IPS DF 19.7 (cell line): ENCODE results near the gene ASTN1.

ENCODE experiments used
- DNase-seq: peaks from one replicate; pipeline ENCODE4 v3.0.0-alpha.2; 2013; ENCODE audit warnings: low read depth, low spot score

Gene ASTN1

GRCh38 chr1:177043597-177043996 is 120.9 kb downstream of the ASTN1 start:
- DNase-seq: no peak

DNA sequence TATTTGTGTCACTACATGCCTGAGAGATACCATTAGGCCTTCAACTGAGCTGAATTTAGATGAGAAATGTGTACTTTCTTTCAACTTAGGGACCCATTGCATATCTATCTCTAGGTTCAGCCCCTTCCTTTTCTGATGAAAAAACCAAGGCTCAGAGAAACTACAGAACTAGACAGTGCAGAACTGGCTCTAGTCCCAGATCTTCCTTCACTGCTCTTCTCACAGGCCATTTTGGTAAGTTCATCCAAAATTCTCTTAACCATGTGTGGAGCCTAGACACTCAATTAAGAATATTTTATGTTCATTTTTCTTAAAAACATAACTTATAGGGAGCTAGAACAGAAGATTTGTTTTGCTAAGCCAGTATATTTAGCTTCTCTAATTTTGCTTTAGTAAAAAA is 128.9 kb downstream of the ASTN1 start:
- no peak for DNase-seq

DNA sequence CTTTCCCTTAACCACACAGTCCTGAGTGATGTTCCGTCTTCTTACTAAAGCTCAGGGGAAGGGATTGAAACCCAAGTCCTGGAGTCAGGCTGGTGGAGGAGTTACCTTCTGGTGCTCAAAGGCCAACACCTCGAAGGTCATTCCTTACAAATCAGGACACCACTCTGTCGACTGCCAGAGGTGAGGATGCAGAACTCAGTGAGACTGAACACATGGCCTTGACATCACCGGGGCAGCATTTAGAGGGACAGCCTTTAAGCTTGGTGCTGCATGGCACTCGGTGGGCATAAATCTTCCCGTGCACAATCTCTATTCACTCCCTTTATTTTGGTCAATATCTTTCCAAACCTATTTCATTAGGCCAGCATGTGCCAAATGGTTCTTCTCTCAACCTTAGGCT is 130.9 kb downstream of the ASTN1 start:
- DNase-seq: no peak

- no peak for DNase-seq
Observed at GRCh38 chr1:177032434-177032833, 132.1 kb downstream of the ASTN1 start.

DNA sequence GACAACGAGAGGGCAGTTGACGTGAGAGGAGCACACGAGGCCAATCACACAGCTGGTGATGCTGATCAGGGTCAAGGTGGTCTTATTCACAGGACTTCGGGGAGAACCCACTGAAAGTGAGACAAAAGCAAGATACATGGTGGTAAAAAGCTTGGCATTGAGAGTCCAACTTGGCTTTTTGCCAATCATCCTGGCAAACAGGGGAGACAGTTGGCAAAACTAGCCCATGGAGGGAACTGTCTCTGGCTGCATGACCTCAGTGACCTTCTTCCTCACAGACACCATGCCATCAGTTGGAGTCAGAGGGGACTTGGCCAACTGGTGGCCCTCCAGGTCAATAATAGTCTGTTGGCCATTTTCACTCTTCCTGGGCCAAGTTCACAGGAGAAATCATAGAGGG is 139.9 kb downstream of the ASTN1 start:
- no peak for DNase-seq

- no peak for DNase-seq
Observed at GRCh38 chr1:177023726-177024125, 140.8 kb downstream of the ASTN1 start.

GRCh38 chr1:177023249-177023648 is 141.3 kb downstream of the ASTN1 start:
- no peak for DNase-seq

- DNase-seq: no peak
Observed at GRCh38 chr1:177021687-177022086, 142.8 kb downstream of the ASTN1 start.

DNA sequence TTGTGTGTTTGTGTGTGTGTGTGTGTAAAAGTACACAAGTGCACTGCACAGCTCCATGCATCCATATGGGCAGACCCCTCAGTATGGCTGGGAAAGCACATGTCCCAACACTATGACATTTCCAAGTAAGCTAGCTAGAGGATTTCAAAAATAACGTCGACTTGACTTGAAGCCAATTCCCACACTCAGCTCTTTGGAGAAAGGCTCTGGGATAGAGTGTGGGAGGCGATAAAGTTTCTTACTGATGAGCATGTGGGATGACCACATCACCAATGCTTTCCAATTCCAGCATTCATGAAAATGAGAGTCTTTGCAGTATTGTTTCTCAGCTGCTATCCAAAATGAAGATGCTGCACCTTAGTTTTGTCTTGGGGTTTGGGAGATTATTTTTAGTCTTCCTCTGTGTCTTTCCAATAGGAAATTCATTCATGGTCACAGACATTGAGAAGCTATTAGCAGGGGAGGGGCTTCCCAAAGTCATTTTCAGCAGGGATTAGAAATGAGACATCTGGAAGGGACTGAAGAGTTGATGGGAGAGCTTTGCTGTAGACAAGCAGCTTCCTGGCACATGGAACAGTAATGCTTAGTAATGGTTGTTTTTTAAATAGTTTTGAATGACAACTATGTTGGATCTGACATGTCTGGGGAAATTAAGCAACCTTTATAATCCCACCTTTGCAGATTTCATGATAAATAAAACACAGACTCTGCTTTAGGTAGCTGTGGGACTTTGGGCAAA is 143.5 kb downstream of the ASTN1 start:
- DNase-seq: no peak

DNA sequence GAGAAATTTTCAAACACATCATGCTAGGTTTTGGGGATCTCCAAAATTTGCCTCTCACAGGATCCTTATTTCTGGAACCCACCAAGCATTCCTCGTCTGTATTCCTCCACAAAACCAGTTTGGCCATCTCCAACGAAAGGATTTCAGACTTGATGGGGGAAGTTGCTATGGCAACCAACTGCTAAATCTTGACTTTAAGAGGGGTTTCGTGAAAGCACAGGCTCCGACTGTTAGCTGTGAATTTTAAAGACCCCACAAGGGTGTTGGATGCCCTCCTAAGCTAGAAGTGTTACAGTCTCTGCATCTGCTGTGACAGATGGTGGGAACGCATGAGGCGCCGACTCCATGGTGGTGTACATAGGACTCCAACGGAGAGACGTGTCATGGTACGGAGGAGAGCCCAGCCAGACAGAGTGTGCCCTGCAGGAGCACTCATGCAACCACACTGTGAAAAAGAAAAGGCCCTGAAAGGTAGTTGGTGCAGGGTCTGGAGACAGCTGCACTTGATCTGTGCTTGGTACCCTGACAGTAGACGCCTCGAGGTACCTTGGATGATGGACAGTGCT is 147.1 kb downstream of the ASTN1 start:
- no peak for DNase-seq

DNA sequence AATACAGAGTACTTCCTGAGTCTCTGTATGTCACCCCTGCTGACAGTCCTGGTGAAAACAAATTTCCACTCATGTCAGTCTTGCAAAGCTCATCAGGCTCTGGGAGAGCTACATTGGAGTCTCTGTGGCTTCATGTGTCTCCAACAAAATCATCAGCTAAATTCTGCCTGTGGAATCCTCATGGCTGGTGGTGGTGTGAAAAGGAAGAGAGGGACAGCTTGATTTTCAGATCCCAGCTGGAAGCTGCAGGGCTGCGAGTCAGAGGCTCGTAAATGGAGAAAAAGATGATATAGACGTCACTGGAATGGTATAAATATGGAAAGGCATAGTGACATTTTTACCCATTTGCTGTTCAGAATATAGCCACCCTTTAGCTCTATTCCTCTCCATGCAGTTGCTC is 150.2 kb downstream of the ASTN1 start:
- DNase-seq: no peak

GRCh38 chr1:177012342-177012925 is 152.1 kb downstream of the ASTN1 start:
- DNase-seq: no peak

- DNase-seq: no peak
Observed at GRCh38 chr1:177011508-177011907, 153.0 kb downstream of the ASTN1 start.

DNA sequence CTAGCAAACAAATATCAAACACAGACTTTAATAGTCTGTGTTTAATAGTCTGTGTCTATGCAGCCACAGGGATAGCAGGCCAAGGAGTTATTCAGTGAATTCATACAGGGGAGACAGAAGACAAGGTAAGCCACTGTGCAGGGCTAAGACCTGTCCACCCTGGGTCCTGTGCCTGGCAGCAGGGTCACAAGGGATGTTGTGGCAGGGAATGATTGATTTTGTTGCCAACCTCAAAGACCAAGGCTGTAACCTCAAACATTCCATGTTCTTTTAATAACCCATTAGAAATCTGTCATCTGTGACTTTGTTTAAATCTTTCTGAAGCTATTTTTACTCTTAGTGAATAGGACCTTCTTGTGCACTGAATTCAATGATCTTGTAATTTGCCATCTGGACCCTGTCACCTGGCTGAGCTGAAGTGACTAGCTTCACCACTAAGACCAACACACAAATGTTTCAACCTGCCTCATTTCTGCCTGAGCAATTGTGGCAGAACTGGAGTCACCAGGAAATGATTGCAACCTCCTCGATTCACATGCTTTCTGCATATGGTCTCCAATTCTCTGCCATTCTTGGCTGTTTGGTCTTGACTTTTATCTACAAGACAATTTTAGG is 154.2 kb downstream of the ASTN1 start:
- DNase-seq: no peak

DNA sequence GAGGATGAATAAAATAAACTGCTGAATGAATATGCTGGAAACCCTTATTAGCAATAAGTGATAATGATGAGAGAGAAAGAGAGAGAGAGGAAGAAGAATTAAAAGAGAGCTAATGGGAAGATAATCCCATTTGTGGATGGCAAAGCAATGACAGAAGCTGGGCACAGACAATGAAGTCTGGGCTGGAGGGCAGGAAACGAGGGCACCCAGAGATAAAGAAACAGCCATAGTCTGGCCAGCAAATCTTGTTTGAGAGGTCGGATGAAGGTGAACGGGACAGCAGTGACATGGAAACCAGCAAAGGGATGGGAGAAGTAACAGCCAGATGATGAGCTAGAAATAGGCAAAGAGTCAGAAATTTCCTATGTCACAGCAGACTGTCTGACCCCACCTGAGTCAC is 155.9 kb downstream of the ASTN1 start:
- DNase-seq: no peak

GRCh38 chr1:177007437-177008161 is 156.9 kb downstream of the ASTN1 start:
- DNase-seq: no peak

DNA sequence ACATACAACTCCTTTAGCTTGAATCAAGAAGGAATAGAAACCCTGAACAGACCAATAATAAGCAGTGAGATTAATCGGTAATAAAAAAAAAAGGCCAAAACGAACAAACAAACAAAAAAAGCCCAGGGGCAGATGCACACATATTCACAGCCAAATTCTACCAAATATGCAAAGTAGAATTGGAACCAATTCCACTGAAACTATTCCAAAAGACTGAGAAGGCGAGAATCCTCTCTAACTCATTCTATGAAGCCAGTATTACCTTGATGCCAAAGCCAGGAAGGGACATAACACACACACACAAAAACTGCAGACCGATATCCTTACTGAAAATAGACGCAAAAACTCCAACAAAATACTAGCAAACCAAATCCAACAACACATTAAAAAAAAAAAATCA is 161.6 kb downstream of the ASTN1 start:
- DNase-seq: no peak

DNA sequence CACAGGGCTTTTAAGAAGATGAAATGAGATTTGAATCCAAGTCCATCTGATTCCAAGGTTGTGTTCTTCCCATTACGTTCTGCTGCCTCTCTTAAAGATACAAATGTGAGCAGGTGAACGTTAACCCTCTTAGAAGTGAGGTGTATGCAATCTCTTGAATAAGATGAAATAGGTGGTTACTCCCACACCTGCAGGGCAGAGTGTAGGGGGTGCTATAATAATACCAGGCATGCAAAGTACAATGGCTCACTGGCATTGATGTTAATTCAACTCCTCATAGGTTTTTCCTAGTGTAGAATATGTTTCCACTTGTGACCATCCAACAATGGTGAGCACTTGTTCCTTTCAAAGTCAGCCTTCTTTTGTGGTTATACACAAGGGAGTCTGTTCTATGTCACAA is 163.0 kb downstream of the ASTN1 start:
- DNase-seq: no peak

DNA sequence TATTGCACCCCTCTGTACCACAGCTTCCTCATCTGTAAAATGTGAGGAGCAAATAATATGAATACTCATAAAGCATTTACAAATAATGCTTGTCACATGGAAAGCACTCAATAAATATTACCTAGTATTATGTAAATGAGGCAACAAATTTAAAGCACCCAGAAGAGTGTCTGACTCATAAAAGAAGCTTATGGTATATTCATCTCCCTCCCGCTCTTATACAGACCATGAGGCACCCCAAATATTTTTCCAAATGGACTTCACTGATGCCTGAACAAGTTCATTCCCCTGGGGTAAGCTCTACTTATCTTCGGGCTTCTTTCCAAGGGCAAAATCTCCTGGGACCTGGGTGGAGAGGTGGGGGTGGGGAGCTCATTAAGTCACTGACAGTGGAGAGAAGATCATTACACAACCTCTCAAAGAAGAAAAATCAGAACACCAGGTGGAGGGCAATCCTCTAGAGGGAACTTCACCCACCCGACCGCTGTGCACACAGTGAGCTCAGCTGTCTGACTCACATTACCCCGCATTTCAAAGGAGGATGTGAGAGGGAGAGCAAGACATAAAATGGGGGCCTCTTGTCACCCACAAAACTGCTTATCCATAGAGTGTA is 166.2 kb downstream of the ASTN1 start:
- DNase-seq: no peak

GRCh38 chr1:176996456-176997090 is 167.9 kb downstream of the ASTN1 start:
- peak; percentile 59 for DNase-seq

- DNase-seq: no peak
Observed at GRCh38 chr1:176994931-176995596, 169.4 kb downstream of the ASTN1 start.
